Activated CD4-positive, alpha-beta memory T cell treated with anti-CD3 and anti-CD28 coated beads, Interleukin-2, amount 10 ng/mL, durations not matched to agents 7 days and 5 days (primary cell): ENCODE measurements around the gene ITGA5. TPM values are rescaled to one million over a fixed set of nuclear protein-coding genes. Genes with fewer than 3 reads are reported as not detected.

Experiments
- CTCF ChIA-PET: fragments of 350-600 bp; sonication (Branson Sonifier 250); formaldehyde crosslinking; loops from one replicate; lab custom pipeline; 2021; ENCODE audit warnings: antibody characterized with exemption, inconsistent platforms; lab: Charles Lee
- POLR2A ChIA-PET: fragments of 350-600 bp; sonication (Branson Sonifier 250); formaldehyde crosslinking; loops from one replicate; lab custom pipeline; 2021; ENCODE audit warnings: antibody characterized with exemption; lab: Charles Lee
- DNase-seq: peaks from one replicate; pipeline ENCODE4 v3.0.0-alpha.2; 2020
- H3K27ac Mint-ChIP-seq: one replicate; pipeline ENCODE4 v1.8.0; 2021; ENCODE audit warnings: mild to moderate bottlenecking, mixed read lengths
- H3K27me3 Mint-ChIP-seq: one replicate; pipeline ENCODE4 v1.8.0; 2021; ENCODE audit warnings: mixed read lengths
- H3K36me3 Mint-ChIP-seq: one replicate; pipeline ENCODE4 v1.8.0; 2021; ENCODE audit warnings: low read depth, mixed read lengths
- H3K4me1 Mint-ChIP-seq: one replicate; pipeline ENCODE4 v1.8.0; 2021; ENCODE audit warnings: mixed read lengths
- H3K4me3 Mint-ChIP-seq: one replicate; pipeline ENCODE4 v1.8.0; 2021; ENCODE audit warnings: mild to moderate bottlenecking, mixed read lengths
- H3K9me3 Mint-ChIP-seq: one replicate; pipeline ENCODE4 v1.8.0; 2021; ENCODE audit warnings: mixed read lengths
- total RNA-seq, 2 experiments: library from RNA; stranded (reverse); gene quantifications; one replicate each; pipeline ENCODE4 v1.2.3, GENCODE V29; 2021

ITGA5 gene
- total RNA-seq, 2 experiments from 2014 or later = 102 to 107 TPM

GRCh38 chr12:54373649-54374561, 45.2 kb downstream of the ITGA5 start:
- DNase-seq = no peak
- Mint-ChIP-seq H3K4me1 (peaks cover 48% of the 10 kb centered on the region), H3K4me3 (no peak overlapping the region), H3K36me3 (no peaks in the 10 kb centered on the region), H3K9me3 (no peaks in the 10 kb centered on the region), H3K27me3 (no peaks in the 10 kb centered on the region), H3K27ac (no peak overlapping the region)
- CTCF ChIA-PET = interaction anchor here (0.6 to 3.1 kb wide), 9 partner anchors 7 to 1093 kb away, joined by 3 to 14 read pairs (median 4); partner anchors contain the start of gene COPZ1
- POLR2A ChIA-PET = interaction anchor here (1.0 kb wide), 1 partner anchor 43 kb away, joined by 3 read pairs; no protein-coding TSS in a partner anchor

DNA sequence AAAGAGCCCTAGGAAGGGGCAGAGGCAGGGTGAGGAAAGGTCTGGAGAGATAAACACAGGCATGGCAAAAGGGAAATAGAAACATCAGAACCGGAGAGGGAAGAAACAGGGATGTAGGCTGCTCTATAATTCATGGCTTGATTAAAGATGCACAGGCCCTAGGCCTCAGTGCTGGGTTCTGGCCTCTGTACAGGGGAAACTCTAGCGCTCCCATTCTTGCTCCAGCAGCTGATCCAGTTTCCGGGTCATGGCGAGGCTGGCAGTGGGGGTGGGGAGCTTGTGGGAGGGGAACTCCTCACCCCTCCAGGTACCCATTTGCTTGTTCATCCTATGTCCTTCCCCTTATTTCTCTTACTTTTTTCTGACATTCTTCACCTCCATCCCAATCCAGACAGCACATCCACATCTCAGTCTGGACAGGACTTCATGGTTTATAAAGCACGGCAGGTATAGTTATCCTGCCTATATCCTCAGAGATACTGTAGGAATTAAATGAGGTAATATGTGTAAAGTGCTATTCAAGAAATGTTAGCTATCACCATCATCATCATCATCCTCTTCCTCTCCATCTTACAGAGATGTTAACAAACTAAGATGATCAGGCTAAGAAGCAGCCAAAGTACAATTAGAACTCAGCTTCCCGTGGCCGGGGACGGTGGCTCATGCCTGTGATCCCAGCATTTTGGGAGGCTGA, 46.8 kb downstream of the ITGA5 start:
- Mint-ChIP-seq H3K36me3 (no peaks in the 10 kb centered on the region), H3K27ac (no peak overlapping the region), H3K9me3 (no peaks in the 10 kb centered on the region), H3K4me1 (peaks cover 54% of the 10 kb centered on the region), H3K4me3 (no peak overlapping the region), H3K27me3 (peaks cover 11% of the 10 kb centered on the region)
- DNase-seq = no peak
- CTCF ChIA-PET = interaction anchor here (0.8 to 1.9 kb wide), 7 partner anchors 9 to 120 kb away, joined by 3 to 7 read pairs (median 4); no protein-coding TSS in a partner anchor
- POLR2A ChIA-PET = interaction anchor here (1.0 to 1.1 kb wide), 2 partner anchors 41 to 79 kb away, joined by 3 to 4 read pairs; no protein-coding TSS in a partner anchor

DNA sequence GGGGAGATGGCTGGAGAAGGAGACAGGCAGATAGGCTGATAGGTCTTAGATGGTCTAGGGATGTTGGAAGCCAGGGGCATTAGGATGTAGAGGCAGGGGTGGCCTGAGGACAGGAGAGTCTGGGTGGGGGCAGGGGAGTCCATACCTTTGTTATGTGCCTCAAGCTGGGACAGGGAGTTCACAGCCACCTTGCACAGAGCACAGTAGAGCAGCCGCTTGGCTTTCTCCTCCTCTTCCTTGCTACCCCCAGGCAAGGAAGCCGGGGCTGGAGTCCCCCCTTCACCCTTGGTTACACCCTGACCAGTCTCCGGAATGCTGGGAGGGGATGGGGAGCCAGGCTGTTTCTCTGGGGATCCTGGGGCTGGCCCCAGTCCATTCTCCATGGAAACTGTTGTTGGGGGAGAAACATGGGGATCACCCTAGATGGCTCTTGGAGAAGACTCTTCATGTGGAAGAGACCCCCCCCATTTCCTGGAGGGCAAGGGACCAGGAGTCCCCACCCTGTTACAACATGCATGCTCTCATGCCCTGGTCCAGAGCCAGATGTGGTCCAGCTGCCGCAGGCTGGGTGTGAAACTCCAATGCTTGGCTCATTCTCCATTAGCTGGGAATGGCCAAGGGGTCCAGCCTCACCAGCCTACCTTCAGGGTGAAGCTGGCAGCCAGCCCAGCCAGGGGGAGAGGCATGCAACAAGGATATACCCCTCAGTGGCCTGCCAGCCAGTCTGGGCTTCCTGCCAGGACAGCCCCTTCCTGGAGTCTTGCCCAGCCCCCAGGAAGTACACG, 47.5 kb downstream of the ITGA5 start:
- H3K4me1 Mint-ChIP-seq = peaks cover 57% of the 10 kb centered on the region
- ChIA-PET POLR2A (interaction anchor here (0.8 to 1.4 kb wide), 4 partner anchors 42 to 91 kb away, joined by 3 read pairs; partner anchors contain the start of genes CBX5 and HNRNPA1), CTCF (interaction anchor here (1.1 to 2.0 kb wide), 7 partner anchors 9 to 68 kb away, joined by 3 to 18 read pairs (median 4); partner anchors contain the start of gene COPZ1)
- H3K36me3 Mint-ChIP-seq = no peaks in the 10 kb centered on the region
- no peak overlapping the region for H3K27ac Mint-ChIP-seq
- DNase-seq = no peak
- H3K9me3 Mint-ChIP-seq = no peaks in the 10 kb centered on the region
- no peak overlapping the region for H3K4me3 Mint-ChIP-seq
- H3K27me3 Mint-ChIP-seq = peaks cover 16% of the 10 kb centered on the region

DNA sequence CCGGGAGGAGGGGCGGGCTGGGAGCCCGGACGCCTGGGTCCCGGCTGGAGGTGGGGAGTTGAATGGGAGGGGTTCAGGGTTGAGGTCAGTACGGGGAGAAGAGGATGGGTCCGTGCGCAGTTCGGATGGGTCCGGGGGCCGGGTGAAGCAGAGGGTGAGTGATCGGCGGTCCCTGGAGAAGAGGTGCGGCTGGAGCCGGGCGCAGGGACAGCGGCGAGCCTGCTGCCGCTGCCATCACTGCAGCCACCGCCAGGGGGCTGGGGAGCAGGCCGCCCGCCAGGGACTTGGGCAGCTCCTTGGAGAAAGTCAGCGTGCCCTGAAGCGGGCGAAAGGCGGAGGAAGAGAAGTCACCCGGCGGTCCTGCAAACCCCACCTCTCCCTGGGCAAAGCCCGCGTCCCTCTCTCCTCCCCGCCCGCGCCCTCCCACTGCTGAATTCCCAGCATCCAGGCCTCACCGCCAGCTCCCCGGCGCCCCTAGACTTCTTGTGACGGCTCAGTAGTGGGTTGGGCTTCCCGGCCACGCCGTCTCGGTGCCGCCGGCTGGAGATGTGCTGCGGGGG, 48.8 kb downstream of the ITGA5 start:
- ChIA-PET CTCF (interaction anchor here (0.7 to 2.0 kb wide), 13 partner anchors 9 to 154 kb away, joined by 3 to 18 read pairs (median 3); partner anchors contain the start of gene COPZ1), POLR2A (interaction anchor here (1.2 to 1.4 kb wide), 3 partner anchors 41 to 86 kb away, joined by 3 read pairs; no protein-coding TSS in a partner anchor)
- Mint-ChIP-seq H3K9me3 (no peaks in the 10 kb centered on the region), H3K4me1 (peaks cover 54% of the 10 kb centered on the region), H3K27ac (no peak overlapping the region), H3K36me3 (no peaks in the 10 kb centered on the region), H3K27me3 (peaks cover 16% of the 10 kb centered on the region), H3K4me3 (peak overlapping the region; percentile 28)
- DNase-seq = no peak

DNA sequence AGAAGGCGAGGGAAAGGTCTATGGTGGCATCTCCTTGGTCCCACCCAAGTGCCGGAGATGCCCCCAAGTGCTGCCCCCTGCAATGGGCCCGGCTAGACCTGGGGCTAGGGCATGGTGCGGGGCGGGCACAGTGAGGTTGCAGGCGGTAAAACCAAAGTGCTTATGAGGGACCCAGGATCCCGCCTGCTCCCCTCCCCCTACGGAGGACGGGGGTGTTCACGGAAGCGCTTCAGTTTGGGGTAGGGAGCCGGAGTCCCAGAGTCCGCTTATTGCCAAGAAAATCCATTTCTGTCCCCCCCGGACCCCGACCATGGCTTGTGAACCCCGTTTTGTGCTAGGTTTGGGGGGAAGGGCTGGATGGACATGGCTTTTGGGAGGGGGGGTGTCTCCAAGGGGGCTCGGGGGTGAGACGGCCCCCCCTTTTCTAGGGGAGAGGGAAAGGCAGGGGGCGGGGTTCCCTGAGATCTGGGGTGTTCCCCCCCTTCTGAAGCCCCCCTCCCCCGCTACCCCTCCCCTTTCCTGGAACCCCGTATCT, 49.4 kb downstream of the ITGA5 start:
- CTCF ChIA-PET = interaction anchor here (1.0 to 2.0 kb wide), 7 partner anchors 8 to 78 kb away, joined by 3 to 18 read pairs (median 4); no protein-coding TSS in a partner anchor
- POLR2A ChIA-PET = interaction anchor here (1.2 to 1.4 kb wide), 2 partner anchors 41 to 85 kb away, joined by 3 read pairs; no protein-coding TSS in a partner anchor
- Mint-ChIP-seq H3K36me3 (no peaks in the 10 kb centered on the region), H3K27ac (no peak overlapping the region), H3K9me3 (no peaks in the 10 kb centered on the region), H3K4me1 (peaks cover 53% of the 10 kb centered on the region), H3K4me3 (peak overlapping the region; percentile 28), H3K27me3 (peaks cover 16% of the 10 kb centered on the region)
- no peak for DNase-seq

- DNase-seq = peak; percentile 90
- Mint-ChIP-seq H3K9me3 (no peaks in the 10 kb centered on the region), H3K27ac (no peak overlapping the region), H3K27me3 (peaks cover 16% of the 10 kb centered on the region), H3K36me3 (no peaks in the 10 kb centered on the region), H3K4me3 (no peak overlapping the region), H3K4me1 (peaks cover 54% of the 10 kb centered on the region)
- ChIA-PET POLR2A (interaction anchor here (1.2 to 2.3 kb wide), 5 partner anchors 10 to 144 kb away, joined by 3 to 16 read pairs (median 3); no protein-coding TSS in a partner anchor), CTCF (interaction anchor here (0.6 to 2.8 kb wide), 41 partner anchors 9 to 175 kb away, joined by 3 to 43 read pairs (median 4); partner anchors contain the start of genes CBX5, COPZ1, HNRNPA1 and NFE2)
Measured at GRCh38 chr12:54368709-54369596, 50.1 kb downstream of the ITGA5 start.

- H3K4me1 Mint-ChIP-seq = peaks cover 54% of the 10 kb centered on the region
- DNase-seq = no peak
- H3K27me3 Mint-ChIP-seq = peaks cover 16% of the 10 kb centered on the region
- ChIA-PET POLR2A (interaction anchor here (0.9 to 2.3 kb wide), 6 partner anchors 10 to 143 kb away, joined by 3 to 16 read pairs (median 3); partner anchors contain the start of gene HNRNPA1), CTCF (interaction anchor here (0.6 to 2.8 kb wide), 40 partner anchors 10 to 174 kb away, joined by 3 to 43 read pairs (median 4); partner anchors contain the start of genes CBX5, COPZ1, HNRNPA1 and NFE2)
- H3K27ac Mint-ChIP-seq = no peak overlapping the region
- H3K36me3 Mint-ChIP-seq = no peaks in the 10 kb centered on the region
- no peak overlapping the region for H3K4me3 Mint-ChIP-seq
- H3K9me3 Mint-ChIP-seq = no peaks in the 10 kb centered on the region
Measured at GRCh38 chr12:54368025-54368708, 50.9 kb downstream of the ITGA5 start.

DNA sequence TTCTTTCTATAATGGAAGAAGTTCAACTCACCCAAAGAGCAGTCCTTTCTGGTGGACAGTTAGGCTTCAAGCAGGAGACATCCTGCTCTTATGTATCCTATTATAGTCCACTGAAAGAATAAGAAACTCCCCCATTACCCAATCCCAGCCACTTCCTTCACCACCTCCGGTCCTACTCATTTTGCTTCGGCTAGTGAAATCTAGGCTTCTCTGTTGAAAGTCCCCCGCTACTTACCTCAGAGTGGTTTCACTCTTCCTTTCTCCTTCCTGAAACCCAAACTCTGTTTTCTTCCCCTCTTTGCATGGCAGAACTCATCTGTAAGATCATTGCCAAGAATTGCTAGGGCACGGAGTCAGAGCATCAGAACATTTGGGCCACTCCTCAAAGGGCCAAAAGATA, 54.7 kb downstream of the ITGA5 start, which contains the start of gene GPR84:
Gene GPR84 (minus strand): TSS at position 74 of the 400 bp plus-strand sequence. CDS start 635 bp downstream, outside the sequence.
- H3K27ac Mint-ChIP-seq = peak within 1 kb of the TSS; percentile 27
- peaks cover 51% of the 10 kb centered on the region for H3K4me1 Mint-ChIP-seq
- ChIA-PET CTCF (no interaction called here), POLR2A (no interaction called here)
- H3K9me3 Mint-ChIP-seq = no peaks in the 10 kb centered on the region
- H3K36me3 Mint-ChIP-seq = no peaks in the 10 kb centered on the region
- H3K27me3 Mint-ChIP-seq = peaks cover 16% of the 10 kb centered on the region
- peak; percentile 58 for DNase-seq
- peak within 1 kb of the TSS; percentile 11 for H3K4me3 Mint-ChIP-seq

DNA sequence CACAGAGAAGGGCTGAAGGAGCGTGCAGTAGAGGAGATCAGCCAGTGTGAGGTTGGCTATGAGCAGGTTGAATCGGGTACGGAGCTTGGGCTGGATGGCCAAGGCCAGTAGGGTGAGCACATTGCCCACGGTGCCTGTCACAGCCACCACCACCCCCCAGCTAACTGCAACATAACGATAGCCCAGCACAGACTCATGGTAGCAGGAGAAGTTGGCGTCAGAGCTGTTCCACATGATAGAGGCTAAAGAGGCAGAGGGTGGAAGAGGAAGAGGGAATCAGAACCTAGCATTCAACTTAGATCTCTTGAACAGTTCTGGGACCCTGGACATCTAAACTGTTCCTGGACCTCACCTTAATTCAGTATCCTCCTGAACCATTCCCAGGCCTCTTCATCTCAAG, 55.4 kb downstream of the ITGA5 start:
- peaks cover 43% of the 10 kb centered on the region for H3K4me1 Mint-ChIP-seq
- ChIA-PET CTCF (interaction anchor here (0.7 to 5.7 kb wide), 4 partner anchors 28 to 112 kb away, joined by 3 to 64 read pairs (median 6); partner anchors contain the start of gene COPZ1), POLR2A (interaction anchor here (1.2 to 3.2 kb wide), 2 partner anchors 77 to 84 kb away, joined by 4 to 15 read pairs; partner anchors contain the start of genes CBX5 and HNRNPA1)
- no peaks in the 10 kb centered on the region for H3K9me3 Mint-ChIP-seq
- peaks cover 15% of the 10 kb centered on the region for H3K27me3 Mint-ChIP-seq
- H3K4me3 Mint-ChIP-seq = peak overlapping the region; percentile 11
- no peaks in the 10 kb centered on the region for H3K36me3 Mint-ChIP-seq
- no peak overlapping the region for H3K27ac Mint-ChIP-seq
- DNase-seq = no peak

DNA sequence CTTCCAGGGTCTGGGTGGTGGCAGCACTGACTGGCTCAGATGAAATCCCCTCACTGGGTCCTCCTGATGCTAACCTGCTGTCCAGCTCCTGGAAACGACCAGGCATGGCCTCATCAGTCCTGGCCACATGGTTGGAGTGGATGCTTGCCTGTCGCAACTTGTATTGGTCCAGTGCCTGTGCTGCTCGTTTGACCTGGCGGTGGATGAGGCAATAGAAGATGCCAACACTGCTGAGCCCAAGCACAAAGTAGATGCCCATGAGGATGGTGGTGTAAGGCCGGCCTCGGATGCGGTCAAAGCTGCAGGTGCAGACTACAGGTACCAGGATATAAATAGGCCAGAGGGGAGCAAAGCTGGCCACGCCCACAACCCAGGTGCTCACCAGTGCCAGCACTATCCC, 56.0 kb downstream of the ITGA5 start:
- H3K4me1 Mint-ChIP-seq = peaks cover 38% of the 10 kb centered on the region
- H3K36me3 Mint-ChIP-seq = no peaks in the 10 kb centered on the region
- H3K9me3 Mint-ChIP-seq = no peaks in the 10 kb centered on the region
- no peak for DNase-seq
- ChIA-PET POLR2A (interaction anchor here (1.2 to 3.2 kb wide), 2 partner anchors 76 to 83 kb away, joined by 4 to 15 read pairs; partner anchors contain the start of genes CBX5 and HNRNPA1), CTCF (interaction anchor here (1.1 to 5.7 kb wide), 3 partner anchors 27 to 111 kb away, joined by 3 to 64 read pairs (median 10); no protein-coding TSS in a partner anchor)
- no peak overlapping the region for H3K27ac Mint-ChIP-seq
- H3K4me3 Mint-ChIP-seq = no peak overlapping the region
- H3K27me3 Mint-ChIP-seq = peaks cover 11% of the 10 kb centered on the region
